Muscle of leg (tissue), 16 donors: ENCODE measurements around the gene BRK1. TPM values are rescaled to one million over a fixed set of nuclear protein-coding genes. Genes with fewer than 3 reads are reported as not detected.
A peak's percentile ranks its signal among the peaks of the same experiment; 100 is the strongest.
"Not testable (repeated sequence)": the region's sequence is repeated elsewhere in the genome, so short reads cannot be mapped to it uniquely, and the experiment has no call there.

Source experiments
- DNase-seq: peaks from one replicate; pipeline ENCODE4 v3.0.0; 2013
- H3K27ac ChIP-seq: one replicate; pipeline ENCODE4 v1.5.1; 2013; ENCODE audit warnings: mild to moderate bottlenecking, low read length, control low read depth
- H3K27me3 ChIP-seq: one replicate; pipeline ENCODE4 v1.6.1; 2013; ENCODE audit warnings: low read length; ENCODE audit not compliant: control insufficient read depth, insufficient read depth
- H3K36me3 ChIP-seq: one replicate; pipeline ENCODE4 v1.6.1; 2013; ENCODE audit warnings: low read length; ENCODE audit not compliant: control insufficient read depth, insufficient read depth
- H3K4me1 ChIP-seq: one replicate; pipeline ENCODE4 v1.6.1; 2013; ENCODE audit warnings: low read length; ENCODE audit not compliant: control insufficient read depth, insufficient read depth
- H3K4me3 ChIP-seq: one replicate; pipeline ENCODE4 v1.5.1; 2013; ENCODE audit warnings: low read length, control low read depth
- H3K9me3 ChIP-seq: replicated peaks from 2 replicates; pipeline ENCODE4 v1.6.1; 2013; ENCODE audit warnings: low read depth, low read length; ENCODE audit not compliant: control insufficient read depth
- WGBS: methylation state at CpG from one replicate; pipeline ENCODE4 v1.1.5; 2013; ENCODE audit warnings: missing lambda C conversion rate; ENCODE audit not compliant: insufficient coverage; 5-methylcytosine and 5-hydroxymethylcytosine counted together
- long read RNA-seq, 11 donors: transcript quantifications; one replicate each; lab custom pipeline, GENCODE V29; 2026
- polyA plus RNA-seq, 8 donors: library from polyadenylated mRNA; unstranded; fragments of 120-200 nt; gene quantifications; one replicate each; pipeline versions ENCODE4 v1.2.1 to v1.2.3, GENCODE V29; 2013; ENCODE audit warnings: inconsistent platforms in 1 of 8, low replicate concordance in 1 of 8; ENCODE audit not compliant: insufficient read length in 8 of 8, insufficient read depth in 1 of 8
- total RNA-seq: library from RNA; stranded (reverse); fragments of 120-200 nt; gene quantifications from one replicate; pipeline ENCODE4 v1.2.4, GENCODE V29; 2013

The BRK1 gene
- total RNA-seq (106 TPM), polyA plus RNA-seq (100 to 1,000 TPM; 140 to 174 (median 158) TPM)
- long read RNA-seq, donor 1, transcript BRK1-201 (3 exons, 1,233 nt), result major isoform, 46 of 46 reads
- long read RNA-seq, donor 1, partial matches to known transcripts, result 0 of 46 reads
- long read RNA-seq, donor 1, other reads (novel, unspliced or antisense), result 0 of 46 reads
- long read RNA-seq, donor 2, transcript BRK1-201 (3 exons, 1,233 nt), result major isoform, 17 of 17 reads
- long read RNA-seq, donor 2, partial matches to known transcripts, result 0 of 17 reads
- long read RNA-seq, donor 2, other reads (novel, unspliced or antisense), result 0 of 17 reads
- long read RNA-seq, donor 3, transcript BRK1-201 (3 exons, 1,233 nt), result major isoform, 115 of 120 reads
- long read RNA-seq, donor 3, partial matches to known transcripts, result 0 of 120 reads
- long read RNA-seq, donor 3, other reads (novel, unspliced or antisense), result 5 of 120 reads
- long read RNA-seq, donor 4, transcript BRK1-201 (3 exons, 1,233 nt), result major isoform, 87 of 87 reads
- long read RNA-seq, donor 4, partial matches to known transcripts, result 0 of 87 reads
- long read RNA-seq, donor 4, other reads (novel, unspliced or antisense), result 0 of 87 reads
- long read RNA-seq, donor 5, transcript BRK1-201 (3 exons, 1,233 nt), result major isoform, 232 of 251 reads
- long read RNA-seq, donor 5, partial matches to known transcripts, result 0 of 251 reads
- long read RNA-seq, donor 5, other reads (novel, unspliced or antisense), result 19 of 251 reads
- long read RNA-seq, donor 6, transcript BRK1-201 (3 exons, 1,233 nt), result major isoform, 231 of 245 reads
- long read RNA-seq, donor 6, partial matches to known transcripts, result 0 of 245 reads
- long read RNA-seq, donor 6, other reads (novel, unspliced or antisense), result 14 of 245 reads
- long read RNA-seq, donor 7, transcript BRK1-201 (3 exons, 1,233 nt), result major isoform, 149 of 204 reads
- long read RNA-seq, donor 7, partial matches to known transcripts, result 49 of 204 reads
- long read RNA-seq, donor 7, other reads (novel, unspliced or antisense), result 6 of 204 reads
- long read RNA-seq, donor 8, transcript BRK1-201 (3 exons, 1,233 nt), result major isoform, 113 of 147 reads
- long read RNA-seq, donor 8, partial matches to known transcripts, result 25 of 147 reads
- long read RNA-seq, donor 8, other reads (novel, unspliced or antisense), result 9 of 147 reads
- long read RNA-seq, donor 9, transcript BRK1-201 (3 exons, 1,233 nt), result major isoform, 98 of 108 reads
- long read RNA-seq, donor 9, partial matches to known transcripts, result 0 of 108 reads
- long read RNA-seq, donor 9, other reads (novel, unspliced or antisense), result 10 of 108 reads
- long read RNA-seq, donor 10, transcript BRK1-201 (3 exons, 1,233 nt), result major isoform, 181 of 189 reads
- long read RNA-seq, donor 10, partial matches to known transcripts, result 0 of 189 reads
- long read RNA-seq, donor 10, other reads (novel, unspliced or antisense), result 8 of 189 reads
- long read RNA-seq, donor 11, transcript BRK1-201 (3 exons, 1,233 nt), result major isoform, 105 of 126 reads
- long read RNA-seq, donor 11, partial matches to known transcripts, result 16 of 126 reads
- long read RNA-seq, donor 11, other reads (novel, unspliced or antisense), result 5 of 126 reads

GRCh38 chr3:10115326-10116137 lies at the start of gene BRK1:
Gene BRK1, plus strand, starts transcription at chr3:10115675. Its CDS starts 27 bp downstream, at chr3:10115702.
- H3K27me3 ChIP-seq, result no peaks in the 10 kb centered on the region
- H3K36me3 ChIP-seq, result peaks cover 10% of the 10 kb centered on the region
- H3K4me3 ChIP-seq, result peak within 1 kb of the TSS; percentile 95
- WGBS, result 0% methylated on average over 41 of the region's 54 CpGs
- no peaks in the 10 kb centered on the region for H3K9me3 ChIP-seq
- peak within 1 kb of the TSS; percentile 77 for H3K27ac ChIP-seq
- H3K4me1 ChIP-seq, result peaks cover 9% of the 10 kb centered on the region
- peak; percentile 98 for DNase-seq

GRCh38 chr3:10070077-10070476 lies 45.4 kb upstream of the BRK1 start:
- not testable (repeated sequence) for H3K4me3 ChIP-seq, H3K4me1 ChIP-seq, DNase-seq, H3K27ac ChIP-seq, H3K27me3 ChIP-seq, H3K36me3 ChIP-seq, H3K9me3 ChIP-seq
- WGBS, result 94% methylated on average over 7 of the region's 33 CpGs

DNA sequence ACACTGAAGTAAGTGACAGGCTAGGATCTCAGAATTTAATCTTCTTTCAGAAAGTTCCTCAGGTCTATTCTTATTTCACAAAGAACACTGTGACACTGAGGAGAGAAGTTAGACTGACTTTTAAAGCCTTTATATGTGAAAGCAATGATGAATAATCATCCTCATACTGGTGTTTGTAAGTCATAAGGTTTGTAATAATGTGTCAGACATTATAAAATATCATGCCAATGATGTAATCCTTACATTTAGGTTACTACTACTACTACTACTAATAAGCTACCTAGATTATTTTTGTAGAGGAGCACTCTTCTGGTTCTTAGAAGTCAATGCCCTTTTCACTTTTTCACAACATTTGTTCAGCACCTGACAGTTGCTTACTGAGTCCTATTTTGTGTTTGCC lies 40.8 kb upstream of the BRK1 start:
- peaks cover 7% of the 10 kb centered on the region for H3K36me3 ChIP-seq
- H3K9me3 ChIP-seq, result no peaks in the 10 kb centered on the region
- no peak overlapping the region for H3K27ac ChIP-seq
- H3K4me3 ChIP-seq, result no peak overlapping the region
- no peaks in the 10 kb centered on the region for H3K4me1 ChIP-seq
- no peak for DNase-seq
- H3K27me3 ChIP-seq, result no peaks in the 10 kb centered on the region

- WGBS, result 93% methylated on average over 3 of the region's 4 CpGs
- no peak overlapping the region for H3K27ac ChIP-seq
- no peak for DNase-seq
- H3K9me3 ChIP-seq, result no peaks in the 10 kb centered on the region
- peaks cover 13% of the 10 kb centered on the region for H3K36me3 ChIP-seq
- H3K4me1 ChIP-seq, result no peaks in the 10 kb centered on the region
- no peak overlapping the region for H3K4me3 ChIP-seq
- no peaks in the 10 kb centered on the region for H3K27me3 ChIP-seq
These were observed 33.6 kb upstream of the BRK1 start for GRCh38 chr3:10081871-10082270.

- peaks cover 14% of the 10 kb centered on the region for H3K36me3 ChIP-seq
- no peaks in the 10 kb centered on the region for H3K4me1 ChIP-seq
- no peak for DNase-seq
- H3K27ac ChIP-seq, result no peak overlapping the region
- no peaks in the 10 kb centered on the region for H3K27me3 ChIP-seq
- no peak overlapping the region for H3K4me3 ChIP-seq
- WGBS, result no CpG with 5 or more reads among the region's 1 CpG
- H3K9me3 ChIP-seq, result no peaks in the 10 kb centered on the region
These were observed 29.7 kb upstream of the BRK1 start for GRCh38 chr3:10085738-10086137.

DNA sequence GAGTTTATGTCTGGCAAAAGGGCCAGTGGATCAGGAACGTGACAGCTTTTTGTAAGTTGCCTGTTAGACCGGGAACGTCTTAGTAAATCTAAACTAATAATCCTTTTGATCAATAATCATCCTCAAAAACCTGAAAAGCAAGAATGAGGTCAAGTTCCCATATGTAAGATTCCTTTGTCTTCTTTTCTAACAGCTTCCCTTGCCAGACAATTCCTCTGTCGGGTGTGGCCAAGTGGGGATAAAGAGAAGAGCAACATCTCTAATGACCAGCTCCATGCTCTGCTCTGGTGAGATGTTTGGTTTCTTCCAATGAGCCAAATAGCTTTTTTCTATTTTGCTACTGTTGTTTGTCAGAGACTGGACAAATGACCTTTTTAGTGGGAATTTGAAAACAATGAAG lies 27.2 kb upstream of the BRK1 start:
- Histone ChIP-seq H3K4me3 (no peak overlapping the region), H3K27me3 (no peaks in the 10 kb centered on the region), H3K36me3 (peaks cover 16% of the 10 kb centered on the region), H3K27ac (no peak overlapping the region), H3K9me3 (no peaks in the 10 kb centered on the region), H3K4me1 (no peaks in the 10 kb centered on the region)
- no peak for DNase-seq
- no CpG with 5 or more reads among the region's 4 CpGs for WGBS

- no peaks in the 10 kb centered on the region for H3K9me3 ChIP-seq
- no peak overlapping the region for H3K27ac ChIP-seq
- no peaks in the 10 kb centered on the region for H3K4me1 ChIP-seq
- WGBS, result 100% methylated on average over 4 of the region's 6 CpGs
- no peaks in the 10 kb centered on the region for H3K27me3 ChIP-seq
- H3K4me3 ChIP-seq, result no peak overlapping the region
- H3K36me3 ChIP-seq, result peaks cover 20% of the 10 kb centered on the region
- DNase-seq, result no peak
These were observed 25.3 kb upstream of the BRK1 start for GRCh38 chr3:10090179-10090578.

DNA sequence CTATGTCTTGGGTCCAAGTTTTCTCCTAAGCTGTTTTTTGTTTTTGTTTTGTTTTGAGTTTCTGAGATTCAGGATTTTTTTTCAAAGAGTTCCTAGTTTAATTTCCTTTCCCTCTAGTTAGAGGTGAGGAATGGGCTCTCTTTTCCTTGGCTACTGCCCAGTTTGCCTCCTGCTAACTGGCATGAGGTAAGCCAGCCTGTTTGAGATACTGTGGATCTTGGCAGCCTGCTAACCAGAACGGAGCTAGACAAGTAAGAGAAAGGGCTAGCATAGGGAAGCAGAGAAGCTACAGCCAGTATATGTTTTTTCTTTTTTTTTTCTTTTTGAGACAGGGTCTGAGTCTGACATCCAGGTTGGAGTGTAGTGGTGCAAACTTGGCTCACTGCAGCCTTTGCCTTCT lies 24.7 kb upstream of the BRK1 start:
- H3K9me3 ChIP-seq, H3K27me3 ChIP-seq, H3K27ac ChIP-seq, H3K4me1 ChIP-seq, DNase-seq, H3K4me3 ChIP-seq: not testable (repeated sequence)
- no CpG with 5 or more reads among the region's 1 CpG for WGBS
- peaks cover 20% of the 10 kb centered on the region for H3K36me3 ChIP-seq

GRCh38 chr3:10091387-10091786 lies 24.1 kb upstream of the BRK1 start:
- not testable (repeated sequence) for H3K27ac ChIP-seq, H3K4me3 ChIP-seq, H3K9me3 ChIP-seq, DNase-seq, H3K4me1 ChIP-seq, H3K27me3 ChIP-seq
- no CpG with 5 or more reads among the region's 2 CpGs for WGBS
- peaks cover 16% of the 10 kb centered on the region for H3K36me3 ChIP-seq
